ENCODE measurements around the gene GHRHR.

The GHRHR gene

DNA sequence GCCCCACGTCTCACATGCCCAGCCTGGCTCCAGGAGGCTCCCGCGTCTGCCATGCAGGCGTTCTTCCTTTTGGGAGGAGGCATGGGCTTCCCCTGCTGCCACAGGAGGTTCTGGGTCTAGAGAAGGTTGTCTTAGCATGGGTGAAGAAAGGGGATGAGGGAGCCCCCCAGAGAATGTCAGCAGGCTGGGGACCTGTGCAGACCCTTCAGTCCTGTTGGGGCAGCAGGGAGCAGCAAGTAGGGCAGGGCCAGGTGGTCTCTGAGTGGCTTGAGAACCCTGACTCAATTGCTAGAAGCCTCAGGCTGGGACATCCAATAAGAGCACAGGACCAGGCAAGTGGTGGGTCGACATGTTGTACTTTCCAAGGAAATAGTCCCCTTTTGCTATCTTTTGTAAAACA, 54.0 kb downstream of the GHRHR start:
- Mint-ChIP-seq H3K27me3 (peaks cover 53% of the 10 kb centered on the region), H3K9me3 (no peaks in the 10 kb centered on the region), H3K4me3 (no peak overlapping the region), H3K36me3 (no peaks in the 10 kb centered on the region), H3K4me1 (no peaks in the 10 kb centered on the region), H3K27ac (no peak overlapping the region)
- no peak for ATAC-seq

DNA sequence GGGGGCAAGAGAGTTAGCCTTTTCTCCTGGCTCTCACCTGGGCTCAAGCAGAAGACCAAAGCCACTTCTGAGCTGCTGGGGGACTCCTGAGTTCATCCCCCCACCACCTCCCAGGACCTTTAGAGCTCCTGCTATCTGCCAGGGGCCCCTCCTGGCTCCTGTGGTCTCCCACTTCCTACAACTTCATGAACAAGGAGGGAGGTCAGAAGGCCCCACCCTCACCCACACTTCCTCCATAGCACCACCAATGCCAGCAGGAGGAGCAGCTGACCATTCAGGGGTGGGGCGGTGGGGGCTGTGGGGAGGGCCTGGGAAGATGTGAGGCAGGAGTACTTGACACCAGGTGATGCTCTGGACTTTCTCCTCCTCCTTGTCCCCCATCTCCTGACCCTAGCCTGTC, 55.8 kb downstream of the GHRHR start:
- Mint-ChIP-seq H3K27ac (no peak overlapping the region), H3K4me3 (no peak overlapping the region), H3K4me1 (no peaks in the 10 kb centered on the region), H3K36me3 (no peaks in the 10 kb centered on the region), H3K9me3 (no peaks in the 10 kb centered on the region), H3K27me3 (peaks cover 41% of the 10 kb centered on the region)
- ATAC-seq, result no peak

DNA sequence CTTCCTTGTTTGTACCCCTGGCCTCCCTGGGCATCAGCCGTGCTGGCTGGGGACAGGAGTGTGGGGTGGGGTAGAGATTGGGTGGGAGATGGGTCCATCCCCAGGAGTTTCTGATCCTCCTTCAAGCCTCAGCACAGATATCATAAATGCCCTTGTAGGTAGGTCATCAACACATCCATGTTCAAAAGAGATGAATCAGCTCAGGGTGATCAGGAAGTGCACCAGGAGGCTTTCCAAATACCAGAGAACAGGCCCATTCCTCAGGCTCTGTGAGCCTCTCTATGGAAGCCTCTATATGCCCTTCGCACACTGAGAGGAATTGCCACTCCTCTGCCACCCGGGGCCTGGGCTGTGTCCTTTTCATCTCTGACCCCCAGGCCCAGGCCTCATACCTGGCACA, 56.4 kb downstream of the GHRHR start:
- no peak overlapping the region for H3K4me3 Mint-ChIP-seq
- H3K36me3 Mint-ChIP-seq, result no peaks in the 10 kb centered on the region
- no peak for ATAC-seq
- no peaks in the 10 kb centered on the region for H3K4me1 Mint-ChIP-seq
- H3K27ac Mint-ChIP-seq, result no peak overlapping the region
- H3K9me3 Mint-ChIP-seq, result no peaks in the 10 kb centered on the region
- peaks cover 34% of the 10 kb centered on the region for H3K27me3 Mint-ChIP-seq

DNA sequence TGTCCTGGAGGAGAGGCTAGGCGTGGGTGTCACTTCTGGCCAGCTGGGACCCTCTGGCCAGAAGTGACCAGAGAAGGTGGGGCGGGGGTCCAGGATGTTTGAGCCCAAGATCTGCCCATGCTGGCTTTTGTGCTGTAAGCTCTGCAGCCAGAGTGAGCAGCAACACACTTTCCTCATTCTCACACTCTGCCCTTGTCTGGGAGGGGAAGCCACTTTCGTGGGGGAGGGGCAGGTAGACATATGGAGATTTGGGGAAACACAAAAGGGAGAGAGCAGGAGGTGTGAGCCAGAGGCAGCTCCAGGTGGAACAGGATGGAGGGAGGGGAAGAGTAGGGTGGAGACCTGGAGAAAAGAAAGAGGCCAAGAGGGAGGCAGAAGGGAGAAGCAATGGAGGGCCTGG, 56.9 kb downstream of the GHRHR start:
- ATAC-seq, result no peak
- no peaks in the 10 kb centered on the region for H3K36me3 Mint-ChIP-seq
- H3K9me3 Mint-ChIP-seq, result no peaks in the 10 kb centered on the region
- H3K4me3 Mint-ChIP-seq, result no peak overlapping the region
- H3K27me3 Mint-ChIP-seq, result peaks cover 29% of the 10 kb centered on the region
- H3K27ac Mint-ChIP-seq, result no peak overlapping the region
- H3K4me1 Mint-ChIP-seq, result no peaks in the 10 kb centered on the region

DNA sequence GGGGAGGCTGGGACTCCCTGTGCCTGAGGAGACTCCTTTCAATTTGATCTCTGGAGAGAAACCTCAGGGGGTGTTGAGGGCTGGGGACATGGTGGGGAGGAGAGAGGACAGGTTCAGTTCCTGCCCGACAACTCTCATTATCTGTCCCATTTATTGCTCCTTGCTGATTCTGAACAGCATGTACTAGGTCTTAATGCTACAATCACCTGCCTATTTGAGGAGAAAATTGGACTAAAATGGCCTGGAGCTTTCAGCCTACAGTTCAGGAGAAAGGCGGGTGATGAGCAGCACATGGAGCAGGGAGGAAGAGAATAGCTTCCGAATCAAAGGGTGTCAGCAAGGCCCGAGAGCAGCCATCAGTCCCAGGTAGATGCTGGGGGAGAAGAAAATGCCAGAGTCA, 58.4 kb downstream of the GHRHR start:
- no peak overlapping the region for H3K4me3 Mint-ChIP-seq
- no peaks in the 10 kb centered on the region for H3K4me1 Mint-ChIP-seq
- no peak for ATAC-seq
- H3K27ac Mint-ChIP-seq, result no peak overlapping the region
- H3K36me3 Mint-ChIP-seq, result no peaks in the 10 kb centered on the region
- peaks cover 24% of the 10 kb centered on the region for H3K27me3 Mint-ChIP-seq
- no peaks in the 10 kb centered on the region for H3K9me3 Mint-ChIP-seq

DNA sequence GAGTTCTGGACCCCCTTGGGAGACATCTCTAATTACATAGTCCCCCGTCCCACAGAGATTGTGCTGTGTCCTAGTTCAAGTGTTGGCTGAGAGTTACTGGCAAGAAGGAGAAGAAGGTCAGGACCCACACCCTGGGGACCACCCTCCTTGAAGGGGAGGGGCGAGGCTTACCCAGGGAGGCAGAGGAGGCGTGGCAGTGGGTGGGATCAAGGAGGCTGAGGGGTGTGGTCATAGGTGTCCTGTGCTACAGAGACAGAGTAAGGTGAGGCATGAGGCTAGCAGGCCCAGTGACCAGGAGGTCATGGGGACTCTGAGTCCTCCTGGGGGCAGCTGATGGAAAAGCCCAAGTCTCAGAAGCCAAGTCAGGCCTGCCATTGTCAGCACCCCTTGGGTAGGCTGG, 59.0 kb downstream of the GHRHR start:
- no peak overlapping the region for H3K4me3 Mint-ChIP-seq
- H3K9me3 Mint-ChIP-seq, result no peaks in the 10 kb centered on the region
- H3K27ac Mint-ChIP-seq, result no peak overlapping the region
- H3K36me3 Mint-ChIP-seq, result no peaks in the 10 kb centered on the region
- no peaks in the 10 kb centered on the region for H3K4me1 Mint-ChIP-seq
- H3K27me3 Mint-ChIP-seq, result peaks cover 24% of the 10 kb centered on the region
- ATAC-seq, result no peak

DNA sequence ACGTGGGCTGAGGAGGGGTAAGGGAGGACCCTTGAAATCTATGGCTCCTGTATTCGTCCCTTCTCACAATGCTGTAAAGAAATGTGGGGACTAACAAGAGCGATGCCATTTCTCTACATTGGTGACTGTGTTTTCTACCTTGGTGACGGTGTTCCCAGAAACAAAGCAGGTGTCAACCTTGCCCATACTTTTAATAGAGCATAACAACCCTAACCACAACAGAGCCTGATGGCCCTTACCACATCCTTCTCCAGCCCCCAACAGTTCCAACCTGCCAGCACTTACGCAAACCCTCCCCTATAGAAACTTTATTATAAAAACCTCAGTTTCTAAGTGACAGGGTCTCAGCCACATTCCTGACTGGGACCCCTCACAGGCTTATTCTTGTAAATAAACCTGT, 60.1 kb downstream of the GHRHR start:
- no peak overlapping the region for H3K4me3 Mint-ChIP-seq
- no peaks in the 10 kb centered on the region for H3K36me3 Mint-ChIP-seq
- H3K27me3 Mint-ChIP-seq, result peaks cover 25% of the 10 kb centered on the region
- no peaks in the 10 kb centered on the region for H3K9me3 Mint-ChIP-seq
- no peaks in the 10 kb centered on the region for H3K4me1 Mint-ChIP-seq
- no peak for ATAC-seq
- no peak overlapping the region for H3K27ac Mint-ChIP-seq

DNA sequence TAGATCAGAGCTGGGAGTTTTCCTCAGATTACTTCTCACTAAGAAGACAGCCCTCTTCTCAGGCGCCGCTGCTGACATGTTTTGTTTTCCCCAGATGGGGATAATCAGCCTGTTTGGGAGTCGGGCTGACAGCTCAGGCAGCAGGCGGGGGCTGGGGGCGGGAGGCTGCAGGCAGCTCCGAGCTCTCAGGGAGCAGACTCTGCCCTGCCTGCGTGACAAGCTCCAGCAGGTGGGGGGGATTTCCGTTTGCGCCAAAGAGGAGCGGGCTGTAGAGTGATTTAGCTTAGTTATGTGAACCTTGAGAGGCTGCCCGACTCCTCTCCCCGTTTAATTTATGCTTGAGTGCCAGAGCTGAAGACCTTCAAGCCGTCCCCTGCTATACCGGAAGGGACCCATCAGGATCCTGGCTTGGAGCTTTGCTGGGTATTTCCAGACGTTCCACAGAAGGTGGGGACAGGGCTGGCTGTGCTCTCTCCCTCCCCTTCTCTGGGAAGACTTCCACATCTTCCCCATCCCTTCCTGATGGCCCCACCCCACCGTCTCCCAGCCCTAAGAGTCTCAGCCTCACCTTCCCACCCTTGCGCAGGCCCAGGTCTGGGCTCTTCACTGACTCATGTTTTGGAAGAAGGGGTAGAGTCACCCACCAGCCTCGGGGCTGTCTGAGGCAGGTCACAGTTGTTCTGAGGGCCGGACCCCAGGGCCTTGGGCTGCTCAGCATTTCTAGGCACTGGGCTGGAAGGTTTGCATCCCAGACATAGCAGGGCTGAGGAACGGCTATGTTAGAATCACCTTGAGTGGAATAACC, 63.6 kb downstream of the GHRHR start:
- Mint-ChIP-seq H3K27ac (no peak overlapping the region), H3K4me1 (no peaks in the 10 kb centered on the region), H3K4me3 (no peak overlapping the region), H3K9me3 (peaks cover 1% of the 10 kb centered on the region), H3K36me3 (no peaks in the 10 kb centered on the region), H3K27me3 (peaks cover 24% of the 10 kb centered on the region)
- ATAC-seq, result peak; percentile 4

DNA sequence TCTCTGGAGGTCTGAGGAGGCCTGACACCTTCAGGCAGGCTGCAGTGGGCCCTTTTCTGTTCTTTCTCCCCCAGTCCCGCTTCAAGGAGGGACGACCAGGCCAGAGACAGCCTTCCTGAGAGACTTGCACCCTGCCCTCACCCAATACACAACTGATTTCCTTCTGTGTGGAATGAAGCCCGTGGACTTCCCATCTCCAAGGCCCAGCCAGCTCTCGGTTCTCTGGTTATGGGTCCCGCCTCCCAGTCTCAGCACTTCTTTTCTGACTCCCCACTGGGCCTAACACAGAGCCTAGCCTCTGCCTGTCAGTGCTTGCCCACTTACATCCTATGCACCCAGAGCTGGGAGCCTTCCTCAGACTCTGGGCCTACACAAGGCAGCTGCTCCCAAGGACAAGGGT, 64.3 kb downstream of the GHRHR start:
- Mint-ChIP-seq H3K36me3 (no peaks in the 10 kb centered on the region), H3K27ac (no peak overlapping the region), H3K4me3 (no peak overlapping the region), H3K27me3 (peaks cover 24% of the 10 kb centered on the region), H3K9me3 (peaks cover 4% of the 10 kb centered on the region), H3K4me1 (no peaks in the 10 kb centered on the region)
- ATAC-seq, result no peak

DNA sequence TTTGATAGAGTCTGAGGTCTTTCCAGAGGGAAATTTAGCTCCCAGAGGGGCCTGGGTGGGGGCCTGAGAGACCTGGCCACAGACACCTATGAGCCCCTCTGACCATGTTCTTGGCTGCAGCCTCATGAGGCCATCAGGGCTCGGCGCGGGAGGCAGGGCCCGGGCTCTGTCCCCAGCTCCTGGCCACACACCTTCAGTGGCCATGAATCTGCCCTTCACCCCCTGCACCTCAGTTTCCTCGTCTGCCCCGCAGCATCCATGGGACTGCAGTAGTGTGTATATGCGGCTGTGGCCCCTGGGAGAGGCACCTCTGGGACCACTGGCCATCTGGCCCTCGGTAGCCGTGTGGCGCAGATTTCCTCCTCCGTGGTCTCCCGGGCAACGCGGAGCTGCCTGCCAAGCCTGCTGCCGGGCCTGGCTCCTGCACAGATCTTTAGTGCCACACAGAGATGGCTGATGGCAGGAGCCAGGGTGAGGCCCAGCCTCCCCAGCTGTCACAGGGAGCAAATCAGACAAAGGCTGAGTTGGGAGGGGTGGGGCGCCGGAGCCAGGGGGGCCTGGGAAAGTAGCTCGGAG, 64.8 kb downstream of the GHRHR start:
- no peak for ATAC-seq
- peaks cover 24% of the 10 kb centered on the region for H3K27me3 Mint-ChIP-seq
- peaks cover 4% of the 10 kb centered on the region for H3K9me3 Mint-ChIP-seq
- no peak overlapping the region for H3K4me3 Mint-ChIP-seq
- H3K27ac Mint-ChIP-seq, result no peak overlapping the region
- no peaks in the 10 kb centered on the region for H3K36me3 Mint-ChIP-seq
- H3K4me1 Mint-ChIP-seq, result no peaks in the 10 kb centered on the region
